HepG2 (cell line): ENCODE data around the gene KIF1C. TPM values are rescaled to one million over a fixed set of nuclear protein-coding genes. Genes with fewer than 3 reads are reported as not detected.

Experiments used
- CBX2 ChIP-seq, 2 experiments: fragments of 200-600 bp in 1 of 2; sonication (generic); formaldehyde crosslinking in 1 of 2; IDR thresholded peaks; 2 replicates each; pipeline versions ENCODE4 v1.7.0 to v1.8.1; 2018 to 2022; ENCODE audit warnings: low read depth in 2 of 2, low read length in 1 of 2, mild to moderate bottlenecking in 1 of 2, missing genetic modification reagents in 1 of 2
- ESRRA ChIP-seq: sonication (generic); formaldehyde crosslinking; IDR thresholded peaks from 2 replicates; pipeline ENCODE4 v1.5.1; 2020; ENCODE audit warnings: mild to moderate bottlenecking, low read depth, missing genetic modification reagents
- HNF4A ChIP-seq: sonication (generic); formaldehyde crosslinking; IDR thresholded peaks from 2 replicates; pipeline ENCODE4 v1.4.0; 2020; ENCODE audit warnings: missing genetic modification reagents
- HNF4G ChIP-seq, 2 experiments: sonication (generic) in 1 of 2; formaldehyde crosslinking in 1 of 2; IDR thresholded peaks; 2 replicates each; pipeline versions ENCODE4 v1.4.0 to v1.6.1; 2011 to 2020; ENCODE audit warnings: borderline replicate concordance in 2 of 2, low read depth in 2 of 2, mild to moderate bottlenecking in 2 of 2, low read length in 1 of 2, missing genetic modification reagents in 1 of 2, moderate library complexity in 1 of 2
- HNRNPL ChIP-seq: fragments of 200-400 bp; formaldehyde crosslinking; IDR thresholded peaks from 2 replicates; pipeline ENCODE4 v1.6.1; 2017; ENCODE audit warnings: mild to moderate bottlenecking, low read depth, low read length
- ISL2 ChIP-seq: sonication (generic); formaldehyde crosslinking; IDR thresholded peaks from 2 replicates; pipeline ENCODE4 v1.5.0; 2020; ENCODE audit warnings: missing genetic modification reagents
- MXD1 ChIP-seq: sonication (generic); formaldehyde crosslinking; IDR thresholded peaks from 2 replicates; pipeline ENCODE4 v1.4.0; 2020; ENCODE audit warnings: mild to moderate bottlenecking, missing genetic modification reagents
- NAIF1 ChIP-seq: sonication (generic); formaldehyde crosslinking; IDR thresholded peaks from 2 replicates; pipeline ENCODE4 v1.5.0; 2020; ENCODE audit warnings: mild to moderate bottlenecking, missing genetic modification reagents, borderline replicate concordance
- NR1H2 ChIP-seq: sonication (generic); formaldehyde crosslinking; IDR thresholded peaks from 2 replicates; pipeline ENCODE4 v1.8.1; 2022; ENCODE audit warnings: low read depth, missing genetic modification reagents, borderline replicate concordance
- RARA ChIP-seq: IDR thresholded peaks from 2 replicates; pipeline ENCODE4 v1.6.1; 2016; ENCODE audit warnings: missing genetic modification reagents, missing compliant biosample characterization
- RXRB ChIP-seq: IDR thresholded peaks from 2 replicates; pipeline ENCODE4 v1.6.1; 2016; ENCODE audit warnings: borderline replicate concordance, missing genetic modification reagents, missing compliant biosample characterization
- SIX4 ChIP-seq: sonication (generic); formaldehyde crosslinking; IDR thresholded peaks from 2 replicates; pipeline ENCODE4 v1.4.0; 2020; ENCODE audit warnings: missing genetic modification reagents
- SNAPC4 ChIP-seq: sonication (generic); formaldehyde crosslinking; IDR thresholded peaks from 2 replicates; pipeline ENCODE4 v1.4.0; 2020; ENCODE audit warnings: mild to moderate bottlenecking, missing genetic modification reagents
- TARDBP ChIP-seq: sonication (generic); formaldehyde crosslinking; IDR thresholded peaks from 2 replicates; pipeline ENCODE4 v1.8.0; 2022; ENCODE audit warnings: mild to moderate bottlenecking, missing genetic modification reagents
- TBX3 ChIP-seq: fragments of 450-650 bp; IDR thresholded peaks from 2 replicates; pipeline ENCODE4 v1.6.1; 2017; ENCODE audit warnings: antibody characterized with exemption, mild to moderate bottlenecking, inconsistent platforms, borderline replicate concordance
- TOPORS ChIP-seq: sonication (generic); formaldehyde crosslinking; IDR thresholded peaks from 2 replicates; pipeline ENCODE4 v1.8.0; 2023; ENCODE audit warnings: mild to moderate bottlenecking, missing genetic modification reagents
- ZNF281 ChIP-seq: sonication (generic); formaldehyde crosslinking; IDR thresholded peaks from 2 replicates; pipeline ENCODE4 v1.4.0; 2020; ENCODE audit warnings: missing genetic modification reagents, borderline replicate concordance
- ZNF317 ChIP-seq: sonication (generic); formaldehyde crosslinking; IDR thresholded peaks from 2 replicates; pipeline ENCODE4 v1.5.0; 2020; ENCODE audit warnings: mild to moderate bottlenecking, missing genetic modification reagents
- ZNF441 ChIP-seq: sonication (generic); formaldehyde crosslinking; IDR thresholded peaks from 2 replicates; pipeline ENCODE4 v1.7.0; 2021; ENCODE audit warnings: missing genetic modification reagents, borderline replicate concordance
- ZNF746 ChIP-seq: sonication (generic); formaldehyde crosslinking; IDR thresholded peaks from 2 replicates; pipeline ENCODE4 v1.8.0; 2022; ENCODE audit warnings: mild to moderate bottlenecking, missing genetic modification reagents
- ZNF879 ChIP-seq: sonication (generic); formaldehyde crosslinking; IDR thresholded peaks from 2 replicates; pipeline ENCODE4 v1.8.1; 2023; ENCODE audit warnings: missing genetic modification reagents
- polyA plus RNA-seq, 8 experiments: library from polyadenylated mRNA; depleted of rRNA in 3 of 8; stranded (reverse) in 7 of 8; unstranded in 1 of 8; fragments of >200 nt; fragmentation: Illumina TruSeq in 4 of 8; extraction: Trizol in 4 of 8; gene quantifications; 2 replicates each; pipeline versions ENCODE4 v1.2.1 to v1.2.3, GENCODE V29; 2011 to 2016; ENCODE audit warnings: low read depth in 4 of 8, missing spikeins in 1 of 8, mixed read lengths in 1 of 8; ENCODE audit not compliant: insufficient read depth in 1 of 8
- total RNA-seq, 5 experiments: library from RNA; depleted of rRNA; stranded (reverse); fragments of >200 nt; fragmentation: Illumina TruSeq; extraction: Trizol; gene quantifications; 2 replicates each; pipeline ENCODE4 v1.2.3, GENCODE V29; 2016; ENCODE audit warnings: low read depth in 1 of 5

KIF1C gene
- total and polyA plus RNA-seq, 2 of the 13 experiments (the other 11 are each of a cell fraction or from before 2014, with no cell fraction given) = 70.0 to 104 TPM

GRCh38 chr17:4950746-4951204, 47.0 kb upstream of the KIF1C start, which contains the start of gene ENO3 (continued):
- 0 out of 2 replicates have a peak, but pooled peaks have one; percentile 7 for TF ChIP-seq SNAPC4 (CRISPR knock-in tag)
- no peak; the same call in 1 of the 2 replicates for TF ChIP-seq ZNF879 (CRISPR knock-in tag)
- TF ChIP-seq SIX4 (CRISPR knock-in tag) = peak; percentile 92
- peak; percentile 80; the same call in 1 of the 2 replicates for TF ChIP-seq HNF4G (IDR thresholded peaks at IDR 0.05; ENCODE audit: borderline replicate concordance, low read depth, low read length)
- TF ChIP-seq HNF4G (CRISPR knock-in tag; IDR thresholded peaks at IDR 0.05; ENCODE audit: borderline replicate concordance, low read depth) = no peak
- TF ChIP-seq MXD1 (CRISPR knock-in tag) = peak; percentile 1; the same call in 1 of the 2 replicates
- peak; percentile 48; the same call in 1 of the 2 replicates for TF ChIP-seq ZNF281
- TF ChIP-seq HNF4A = peak; percentile 74
- no peak for TF ChIP-seq NR1H2
- peak; percentile 29; the same call in 1 of the 2 replicates for TF ChIP-seq ZNF441
- no peak for TF ChIP-seq ISL2
- peak; percentile 52; the same call in 1 of the 2 replicates for TF ChIP-seq ESRRA (CRISPR knock-in tag)
- TF ChIP-seq TBX3 = no peak
- no peak for TF ChIP-seq TOPORS (CRISPR knock-in tag)
- no peak; the same call in 1 of the 2 replicates for TF ChIP-seq ZNF746 (CRISPR knock-in tag)
- peak; percentile 11; the same call in 1 of the 2 replicates for TF ChIP-seq RARA
- 0 out of 2 replicates have a peak, but pooled peaks have one; percentile 17 for TF ChIP-seq TARDBP (CRISPR knock-in tag)
- peak; percentile 58 for TF ChIP-seq RXRB (CRISPR knock-in tag)
- peak; percentile 49; the same call in 1 of the 2 replicates for TF ChIP-seq NAIF1 (CRISPR knock-in tag)
- TF ChIP-seq ZNF317 (CRISPR knock-in tag) = peak; percentile 8; the same call in 1 of the 2 replicates
- TF ChIP-seq CBX2 (IDR thresholded peaks at IDR 0.05; ENCODE audit: low read depth, low read length) = no peak
- TF ChIP-seq CBX2 (CRISPR knock-in tag; IDR thresholded peaks at IDR 0.05; ENCODE audit: low read depth) = no peak
- TF ChIP-seq HNRNPL = peak; percentile 88
